Glutamatergic neuron (in vitro differentiated cells): ENCODE measurements around the gene GNA12. TPM values are rescaled to one million over a fixed set of nuclear protein-coding genes. Genes with fewer than 3 reads are reported as not detected.

ENCODE experiments used
- DNase-seq: peaks from one replicate; pipeline ENCODE4 v3.0.0; 2022
- H3K27ac Mint-ChIP-seq: one replicate; pipeline ENCODE4 v1.8.0; 2020; ENCODE audit warnings: mild to moderate bottlenecking, mixed read lengths, inconsistent platforms; ENCODE audit not compliant: unreplicated experiment
- H3K27me3 Mint-ChIP-seq: one replicate; pipeline ENCODE4 v1.8.0; 2020; ENCODE audit warnings: mild to moderate bottlenecking, moderate library complexity, mixed read lengths, inconsistent platforms; ENCODE audit not compliant: unreplicated experiment
- H3K36me3 Mint-ChIP-seq: one replicate; pipeline ENCODE4 v1.8.0; 2020; ENCODE audit warnings: mild to moderate bottlenecking, mixed read lengths, inconsistent platforms; ENCODE audit not compliant: unreplicated experiment
- H3K4me1 Mint-ChIP-seq: one replicate; pipeline ENCODE4 v1.8.0; 2020; ENCODE audit warnings: mild to moderate bottlenecking, low read depth, mixed read lengths, inconsistent platforms; ENCODE audit not compliant: unreplicated experiment
- H3K4me3 Mint-ChIP-seq: one replicate; pipeline ENCODE4 v1.8.0; 2020; ENCODE audit warnings: mild to moderate bottlenecking, mixed read lengths, inconsistent platforms; ENCODE audit not compliant: unreplicated experiment
- H3K9me3 Mint-ChIP-seq: one replicate; pipeline ENCODE4 v1.8.0; 2020; ENCODE audit warnings: mild to moderate bottlenecking, moderate library complexity, mixed read lengths, inconsistent platforms; ENCODE audit not compliant: unreplicated experiment
- long read RNA-seq: library from polyadenylated mRNA; unstranded; transcript quantifications from one replicate; pipeline ENCODE4 v2.0.0, GENCODE V29; 2020; ENCODE audit not compliant: unreplicated experiment
- total RNA-seq: library from RNA; stranded (reverse); fragmentation: NEBNext Ultra II Directional; extraction: Animal tissue kit (Norgen Biotek cat#: 25700); gene quantifications from one replicate; pipeline ENCODE4 v1.2.1, GENCODE V29; 2021; ENCODE audit not compliant: unreplicated experiment
- TF ChIP-seq, protein P1 (sequence below): fragments of 200-600 bp; sonication (generic); IDR thresholded peaks from one replicate; pipeline ENCODE4 v1.5.0; 2021; ENCODE audit not compliant: partially characterized antibody, unreplicated experiment

Gene GNA12
- 66.2 TPM for total RNA-seq
- long read RNA-seq, partial matches to known transcripts = 0 of 8 reads
- long read RNA-seq, other reads (novel, unspliced or antisense) = 8 of 8 reads

- peaks cover 6% of the 10 kb centered on the region for H3K9me3 Mint-ChIP-seq
- H3K36me3 Mint-ChIP-seq = peaks cover 8% of the 10 kb centered on the region
- DNase-seq = peak; percentile 98
- H3K4me3 Mint-ChIP-seq = peak within 1 kb of the TSS; percentile 86
- peaks cover 18% of the 10 kb centered on the region for H3K4me1 Mint-ChIP-seq
- H3K27me3 Mint-ChIP-seq = peaks cover 7% of the 10 kb centered on the region
- peak within 1 kb of the TSS; percentile 75 for H3K27ac Mint-ChIP-seq
- TF ChIP-seq, protein P1, sequence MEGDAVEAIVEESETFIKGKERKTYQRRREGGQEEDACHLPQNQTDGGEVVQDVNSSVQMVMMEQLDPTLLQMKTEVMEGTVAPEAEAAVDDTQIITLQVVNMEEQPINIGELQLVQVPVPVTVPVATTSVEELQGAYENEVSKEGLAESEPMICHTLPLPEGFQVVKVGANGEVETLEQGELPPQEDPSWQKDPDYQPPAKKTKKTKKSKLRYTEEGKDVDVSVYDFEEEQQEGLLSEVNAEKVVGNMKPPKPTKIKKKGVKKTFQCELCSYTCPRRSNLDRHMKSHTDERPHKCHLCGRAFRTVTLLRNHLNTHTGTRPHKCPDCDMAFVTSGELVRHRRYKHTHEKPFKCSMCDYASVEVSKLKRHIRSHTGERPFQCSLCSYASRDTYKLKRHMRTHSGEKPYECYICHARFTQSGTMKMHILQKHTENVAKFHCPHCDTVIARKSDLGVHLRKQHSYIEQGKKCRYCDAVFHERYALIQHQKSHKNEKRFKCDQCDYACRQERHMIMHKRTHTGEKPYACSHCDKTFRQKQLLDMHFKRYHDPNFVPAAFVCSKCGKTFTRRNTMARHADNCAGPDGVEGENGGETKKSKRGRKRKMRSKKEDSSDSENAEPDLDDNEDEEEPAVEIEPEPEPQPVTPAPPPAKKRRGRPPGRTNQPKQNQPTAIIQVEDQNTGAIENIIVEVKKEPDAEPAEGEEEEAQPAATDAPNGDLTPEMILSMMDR = no peak
Measured at GRCh38 chr7:2844153-2845033, at the start of gene GNA12. Gene GNA12, minus strand, starts transcription at chr7:2844308. Its CDS starts 147 bp downstream, at chr7:2844161.

- DNase-seq = no peak
- Mint-ChIP-seq H3K9me3 (peaks cover 2% of the 10 kb centered on the region), H3K36me3 (no peaks in the 10 kb centered on the region), H3K27me3 (peaks cover 1% of the 10 kb centered on the region), H3K27ac (no peak overlapping the region), H3K4me3 (no peak overlapping the region), H3K4me1 (peaks cover 6% of the 10 kb centered on the region)
- TF ChIP-seq, protein P1 = no peak
Measured at GRCh38 chr7:2893411-2893861, 49.3 kb upstream of the GNA12 start.

GRCh38 chr7:2892549-2892948 is 48.4 kb upstream of the GNA12 start:
- peak overlapping the region; percentile 36 for H3K27ac Mint-ChIP-seq
- TF ChIP-seq, protein P1 = no peak

GRCh38 chr7:2887816-2888215 is 43.7 kb upstream of the GNA12 start:
- Mint-ChIP-seq H3K36me3 (no peaks in the 10 kb centered on the region), H3K27ac (peak overlapping the region; percentile 79), H3K4me3 (no peak overlapping the region), H3K9me3 (peaks cover 2% of the 10 kb centered on the region), H3K4me1 (peaks cover 21% of the 10 kb centered on the region), H3K27me3 (peaks cover 5% of the 10 kb centered on the region)
- DNase-seq = no peak
- TF ChIP-seq, protein P1 = no peak

More at GRCh38 chr7:2892549-2892948, 48.4 kb upstream of the GNA12 start:
- peaks cover 8% of the 10 kb centered on the region for H3K4me1 Mint-ChIP-seq
- H3K27me3 Mint-ChIP-seq = peaks cover 1% of the 10 kb centered on the region
- H3K4me3 Mint-ChIP-seq = no peak overlapping the region
- no peak for DNase-seq
- H3K36me3 Mint-ChIP-seq = no peaks in the 10 kb centered on the region
- H3K9me3 Mint-ChIP-seq = peaks cover 2% of the 10 kb centered on the region

DNA sequence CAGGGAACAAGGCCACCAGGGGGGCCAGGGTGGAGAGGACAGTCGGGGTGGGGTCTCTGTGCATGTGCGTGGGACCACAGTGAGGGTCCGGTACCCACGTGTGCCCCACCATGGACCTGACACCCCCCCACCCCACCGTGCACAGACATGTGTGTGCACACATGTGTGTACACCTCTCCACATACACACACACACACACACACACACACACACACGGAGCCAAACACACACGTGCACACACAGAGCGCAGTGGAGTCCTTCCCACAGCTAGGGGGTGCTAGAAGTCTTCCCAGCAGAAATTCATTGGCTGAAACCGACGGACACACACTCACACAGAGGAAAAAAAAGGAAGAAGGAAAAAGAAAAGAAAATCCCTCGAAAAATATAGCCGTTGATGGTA is 42.8 kb upstream of the GNA12 start:
- peak; percentile 72 for DNase-seq
- no peaks in the 10 kb centered on the region for H3K36me3 Mint-ChIP-seq
- peak overlapping the region; percentile 15 for H3K4me3 Mint-ChIP-seq

More for the DNA sequence above, 42.8 kb upstream of the GNA12 start:
- TF ChIP-seq, protein P1 = peak; percentile 56
- peaks cover 19% of the 10 kb centered on the region for H3K4me1 Mint-ChIP-seq
- H3K27ac Mint-ChIP-seq = peak overlapping the region; percentile 79
- peaks cover 2% of the 10 kb centered on the region for H3K9me3 Mint-ChIP-seq
- peaks cover 4% of the 10 kb centered on the region for H3K27me3 Mint-ChIP-seq
